Mesenchymal stem cell (in vitro differentiated cells and primary cell): ENCODE measurements around the gene NEUROD4.

Experiments used
- DNase-seq: peaks from one replicate; pipeline ENCODE4 v3.0.0-alpha.2; 2013
- H2AFZ ChIP-seq: one replicate; pipeline ENCODE4 v1.6.1; 2013; ENCODE audit warnings: low read depth, mild to moderate bottlenecking, control low read depth, inconsistent platforms, low read length, moderate library complexity
- H2AK5ac ChIP-seq: 2 replicates; pipeline ENCODE4 v1.6.1; 2013; ENCODE audit warnings: low read length, moderate library complexity, mild to moderate bottlenecking, inconsistent platforms; ENCODE audit not compliant: severe bottlenecking
- H2BK120ac ChIP-seq: one replicate; pipeline ENCODE4 v1.6.1; 2013; ENCODE audit warnings: low read depth, mild to moderate bottlenecking, inconsistent platforms, low read length, moderate library complexity
- H2BK12ac ChIP-seq, 2 experiments: one replicate each; pipeline ENCODE4 v1.6.1; 2013; ENCODE audit warnings: inconsistent platforms in 2 of 2, low read length in 2 of 2, mild to moderate bottlenecking in 2 of 2, moderate library complexity in 2 of 2, control low read depth in 1 of 2
- H2BK15ac ChIP-seq: one replicate; pipeline ENCODE4 v1.6.1; 2013; ENCODE audit warnings: mild to moderate bottlenecking, low read depth, inconsistent platforms; ENCODE audit not compliant: poor library complexity, severe bottlenecking
- H2BK5ac ChIP-seq: 2 replicates; pipeline ENCODE4 v1.6.1; 2013; ENCODE audit warnings: low read depth, mild to moderate bottlenecking, low read length, control low read depth, inconsistent platforms; ENCODE audit not compliant: poor library complexity, severe bottlenecking
- H3K14ac ChIP-seq, 2 experiments: one replicate each; pipeline ENCODE4 v1.6.1; 2013; ENCODE audit warnings: inconsistent platforms in 2 of 2, low read length in 2 of 2, control low read depth in 1 of 2, mild to moderate bottlenecking in 1 of 2, moderate library complexity in 1 of 2
- H3K18ac ChIP-seq, 2 experiments: one replicate each; pipeline ENCODE4 v1.6.1; 2013; ENCODE audit warnings: inconsistent platforms in 2 of 2, low read length in 2 of 2, control low read depth in 1 of 2, low read depth in 1 of 2, mild to moderate bottlenecking in 1 of 2
- H3K23ac ChIP-seq, 2 experiments: one replicate each; pipeline ENCODE4 v1.6.1; 2013; ENCODE audit warnings: inconsistent platforms in 2 of 2, low read length in 2 of 2, mild to moderate bottlenecking in 2 of 2, moderate library complexity in 2 of 2, control low read depth in 1 of 2
- H3K27ac ChIP-seq: 2 replicates; pipeline ENCODE4 v1.5.1; 2013; ENCODE audit warnings: mild to moderate bottlenecking, moderate library complexity, low read length, control low read depth, inconsistent platforms; ENCODE audit not compliant: poor library complexity, severe bottlenecking
- H3K27me3 ChIP-seq, 2 experiments: 2 replicates each; pipeline versions ENCODE4 v1.6.1 to v1.7.0; 2013; ENCODE audit warnings: low read length in 2 of 2, mild to moderate bottlenecking in 2 of 2, moderate library complexity in 2 of 2, control low read depth in 1 of 2, inconsistent platforms in 1 of 2; ENCODE audit not compliant: control insufficient read depth in 1 of 2, insufficient read depth in 1 of 2
- H3K36me3 ChIP-seq, 2 experiments: 2 replicates each; pipeline versions ENCODE4 v1.6.1 to v1.7.0; 2013; ENCODE audit warnings: low read length in 2 of 2, control low read depth in 1 of 2, inconsistent platforms in 1 of 2, low read depth in 1 of 2, mild to moderate bottlenecking in 1 of 2; ENCODE audit not compliant: insufficient read depth in 2 of 2, control insufficient read depth in 1 of 2
- H3K4ac ChIP-seq, 2 experiments: one replicate each; pipeline ENCODE4 v1.6.1; 2013; ENCODE audit warnings: inconsistent platforms in 2 of 2, low read length in 2 of 2, mild to moderate bottlenecking in 2 of 2, moderate library complexity in 2 of 2, control low read depth in 1 of 2, low read depth in 1 of 2
- H3K4me1 ChIP-seq: 2 replicates; pipeline ENCODE4 v1.6.1; 2013; ENCODE audit warnings: low read depth, low read length, control low read depth; ENCODE audit not compliant: control insufficient read depth, insufficient read depth
- H3K4me2 ChIP-seq: 2 replicates; pipeline ENCODE4 v1.6.1; 2013; ENCODE audit warnings: low read length, mild to moderate bottlenecking, inconsistent platforms; ENCODE audit not compliant: poor library complexity, severe bottlenecking
- H3K4me3 ChIP-seq, 2 experiments: 2 replicates each; pipeline versions ENCODE4 v1.5.1 to v1.7.0; 2013; ENCODE audit warnings: low read length in 2 of 2, mild to moderate bottlenecking in 2 of 2, control low read depth in 1 of 2, low read depth in 1 of 2; ENCODE audit not compliant: insufficient read depth in 1 of 2
- H3K79me1 ChIP-seq: replicated peaks from 2 replicates; pipeline ENCODE4 v1.6.1; 2013; ENCODE audit warnings: mild to moderate bottlenecking, control low read depth, low read length, inconsistent platforms; ENCODE audit not compliant: poor library complexity, severe bottlenecking
- H3K9ac ChIP-seq: 2 replicates; pipeline ENCODE4 v1.7.0; 2013; ENCODE audit warnings: mild to moderate bottlenecking, low read length, moderate library complexity
- H3K9me3 ChIP-seq: 2 replicates; pipeline ENCODE4 v1.7.0; 2013; ENCODE audit warnings: mild to moderate bottlenecking, low read length; ENCODE audit not compliant: control insufficient read depth
- H4K8ac ChIP-seq: one replicate; pipeline ENCODE4 v1.6.1; 2013; ENCODE audit warnings: inconsistent platforms, mild to moderate bottlenecking, low read length, moderate library complexity
- H4K91ac ChIP-seq: one replicate; pipeline ENCODE4 v1.6.1; 2013; ENCODE audit warnings: mild to moderate bottlenecking, low read length, inconsistent platforms
- WGBS: methylation state at CpG from one replicate; pipeline ENCODE4 v1.1.7; 2013; ENCODE audit warnings: mixed read lengths; 5-methylcytosine and 5-hydroxymethylcytosine counted together

NEUROD4 gene

DNA sequence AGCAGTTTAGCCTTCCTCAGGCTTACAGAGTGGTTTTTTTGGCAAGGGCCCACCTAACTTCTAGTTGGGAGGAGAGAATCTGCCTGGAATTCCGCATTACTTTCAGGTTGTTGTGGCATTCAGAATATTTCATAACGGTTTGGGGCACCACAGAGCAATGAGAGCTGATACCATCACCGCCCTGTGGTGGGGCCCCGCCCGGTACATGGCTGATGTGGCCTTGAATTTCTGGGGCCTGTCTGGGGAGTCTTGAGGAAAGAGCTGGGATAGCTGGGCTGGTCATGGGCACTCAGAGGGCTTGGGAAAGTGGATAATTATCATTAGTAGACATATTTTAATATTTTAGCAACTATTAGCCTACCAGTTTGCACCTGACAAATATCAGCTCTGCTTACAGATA is 39.4 kb upstream of the NEUROD4 start:
- Histone ChIP-seq H2BK15ac (no peak overlapping the region), H3K14ac (no peak overlapping the region), H3K4me2 (no peak overlapping the region), H2BK5ac (no peak overlapping the region), H3K4ac (no peak overlapping the region), H3K36me3 (no peaks in the 10 kb centered on the region), H2AFZ (no peak overlapping the region), H3K23ac (no peak overlapping the region), H3K18ac (no peak overlapping the region), H2AK5ac (no peak overlapping the region), H4K8ac (no peak overlapping the region), H2BK12ac (no peak overlapping the region), H2BK120ac (no peak overlapping the region), H3K9ac (no peak overlapping the region), H3K4me1 (peaks cover 2% of the 10 kb centered on the region), H3K9me3 (no peaks in the 10 kb centered on the region), H3K4me3 (no peak overlapping the region), H4K91ac (no peak overlapping the region), H3K27me3 (peaks cover 4 to 26% of the 10 kb centered on the region in 2 experiments), H3K27ac (no peak overlapping the region), H3K79me1 (no peaks in the 10 kb centered on the region)
- 79% methylated on average over 5 of the region's 5 CpGs for WGBS
- no peak for DNase-seq

DNA sequence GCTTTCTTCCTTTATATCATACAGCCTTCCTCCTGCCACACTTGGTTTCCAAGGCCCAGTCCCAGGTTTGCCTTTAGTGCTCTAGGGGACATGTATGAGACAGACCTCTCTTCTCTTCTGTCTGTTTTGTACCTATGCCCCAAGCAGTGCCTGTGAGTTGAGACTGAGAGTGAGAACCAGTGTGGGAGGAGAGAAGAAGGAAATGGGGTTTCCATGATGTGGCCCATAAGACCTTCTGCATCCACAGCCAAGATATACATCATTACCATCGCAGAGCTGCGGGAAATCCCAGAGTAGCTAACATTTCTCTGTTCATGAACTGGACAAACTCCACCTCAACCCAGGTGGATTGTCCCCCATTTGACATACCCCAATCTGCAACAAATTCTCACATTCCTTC is 38.0 kb upstream of the NEUROD4 start:
- Histone ChIP-seq H2AFZ (no peak overlapping the region), H3K18ac (no peak overlapping the region), H4K8ac (no peak overlapping the region), H3K4me3 (no peak overlapping the region), H2BK120ac (no peak overlapping the region), H3K14ac (no peak overlapping the region), H3K9ac (no peak overlapping the region), H3K4me1 (peaks cover under 1% of the 10 kb centered on the region), H3K4ac (no peak overlapping the region), H3K79me1 (no peaks in the 10 kb centered on the region), H3K27me3 (peaks cover 4 to 26% of the 10 kb centered on the region in 2 experiments), H2BK5ac (no peak overlapping the region), H2BK12ac (no peak overlapping the region), H2BK15ac (no peak overlapping the region), H3K27ac (no peak overlapping the region), H2AK5ac (no peak overlapping the region), H3K36me3 (no peaks in the 10 kb centered on the region), H3K4me2 (no peak overlapping the region), H3K9me3 (no peaks in the 10 kb centered on the region), H3K23ac (no peak overlapping the region), H4K91ac (no peak overlapping the region)
- 93% methylated on average over 2 of the region's 2 CpGs for WGBS
- DNase-seq, result no peak

DNA sequence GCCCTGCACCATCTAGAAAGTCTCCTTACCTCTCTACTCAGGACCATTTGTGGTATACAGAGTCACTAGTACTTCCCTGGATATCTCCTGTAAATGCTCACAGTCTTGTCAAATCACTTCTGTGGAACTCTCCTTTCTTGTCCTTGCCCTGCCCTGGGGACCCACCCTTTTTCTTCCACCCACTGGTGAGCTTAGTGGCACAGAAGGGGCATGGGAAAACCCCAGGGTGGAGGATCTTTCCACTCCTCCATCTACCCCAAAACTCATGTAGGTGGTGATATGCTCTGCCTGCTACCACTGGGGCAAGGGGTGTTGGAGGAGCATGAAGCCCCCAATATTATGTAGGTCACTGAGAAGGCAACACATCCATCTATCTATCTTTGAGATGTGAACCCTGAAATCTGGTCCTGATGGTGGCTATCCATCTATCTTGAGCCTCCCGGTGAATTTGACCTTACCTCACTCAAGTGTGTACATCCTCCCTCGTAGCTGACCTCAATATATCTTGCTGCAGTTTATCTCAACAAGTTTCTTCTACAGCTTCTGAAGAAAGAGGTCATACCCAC is 36.2 kb upstream of the NEUROD4 start:
- H4K91ac ChIP-seq, result no peak overlapping the region
- no peak overlapping the region for H3K4me3 ChIP-seq
- H2BK12ac ChIP-seq, result no peak overlapping the region
- no peak overlapping the region for H3K27ac ChIP-seq
- no peak for DNase-seq
- no peak overlapping the region for H2AFZ ChIP-seq
- no peak overlapping the region for H2BK120ac ChIP-seq
- H3K23ac ChIP-seq, result no peak overlapping the region
- H2AK5ac ChIP-seq, result no peak overlapping the region
- peaks cover 4 to 26% of the 10 kb centered on the region in 2 experiments for H3K27me3 ChIP-seq
- H3K36me3 ChIP-seq, result no peaks in the 10 kb centered on the region
- peaks cover 2% of the 10 kb centered on the region for H3K4me1 ChIP-seq
- H3K4ac ChIP-seq, result no peak overlapping the region
- 84% methylated on average over 2 of the region's 2 CpGs for WGBS
- H2BK5ac ChIP-seq, result no peak overlapping the region
- H3K14ac ChIP-seq, result no peak overlapping the region
- H2BK15ac ChIP-seq, result no peak overlapping the region
- no peak overlapping the region for H3K4me2 ChIP-seq
- no peak overlapping the region for H3K9ac ChIP-seq
- no peaks in the 10 kb centered on the region for H3K9me3 ChIP-seq
- H3K79me1 ChIP-seq, result no peaks in the 10 kb centered on the region
- no peak overlapping the region for H3K18ac ChIP-seq
- H4K8ac ChIP-seq, result no peak overlapping the region

DNA sequence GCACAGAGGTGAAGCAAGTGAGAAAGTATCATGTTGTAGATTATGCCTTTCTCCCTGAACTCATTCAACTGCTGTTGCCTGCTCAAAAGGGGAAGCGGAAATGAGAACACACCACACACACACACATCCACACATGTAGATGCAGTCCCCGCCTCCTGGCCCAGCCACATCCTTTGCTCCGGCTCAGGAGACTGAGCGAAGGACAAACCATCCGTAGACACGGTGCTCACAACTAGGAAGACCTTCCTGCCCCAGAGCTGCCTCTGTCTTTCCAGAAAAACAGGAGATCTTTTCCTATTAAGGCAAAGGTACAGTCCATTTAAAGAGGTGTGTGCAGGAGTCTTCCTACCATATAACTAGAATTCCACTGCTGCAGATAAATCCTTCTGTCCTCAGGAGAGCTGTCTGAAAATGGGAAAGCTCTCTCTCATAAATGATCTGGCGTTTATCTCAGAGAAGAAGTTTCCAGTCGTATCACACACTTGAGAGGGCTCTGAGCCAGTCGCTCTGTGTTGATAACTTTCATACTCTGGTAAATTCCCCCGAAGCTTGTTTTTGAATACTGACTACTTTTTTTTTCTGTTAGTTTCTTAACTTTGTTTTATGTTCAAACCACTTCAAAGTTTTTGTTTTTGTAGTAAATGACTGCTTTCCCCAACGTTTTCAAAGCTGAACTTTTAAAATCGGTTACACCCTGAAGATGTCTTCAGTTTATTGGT is 35.0 kb upstream of the NEUROD4 start, which contains the start of gene TESPA1:
Gene TESPA1, minus strand, starts transcription at position 105 of the 719 bp plus-strand sequence. CDS start 10,200 bp downstream, outside the sequence.
- H3K4me2 ChIP-seq, result no peak within 1 kb of the TSS
- no peak within 1 kb of the TSS for H4K8ac ChIP-seq
- no peaks in the 10 kb centered on the region for H3K36me3 ChIP-seq
- H3K4me1 ChIP-seq, result peaks cover 2% of the 10 kb centered on the region
- H2AFZ ChIP-seq, result no peak within 1 kb of the TSS
- peaks cover 4 to 29% of the 10 kb centered on the region in 2 experiments for H3K27me3 ChIP-seq
- no peak within 1 kb of the TSS for H3K4me3 ChIP-seq
- 72% methylated on average over 5 of the region's 12 CpGs for WGBS
- no peak within 1 kb of the TSS for H2BK5ac ChIP-seq
- no peak within 1 kb of the TSS for H3K9ac ChIP-seq
- H3K23ac ChIP-seq, result no peak within 1 kb of the TSS
- no peak within 1 kb of the TSS for H3K14ac ChIP-seq
- H2BK15ac ChIP-seq, result no peak within 1 kb of the TSS
- DNase-seq, result no peak
- H4K91ac ChIP-seq, result no peak within 1 kb of the TSS
- no peak within 1 kb of the TSS for H2BK12ac ChIP-seq
- no peak within 1 kb of the TSS for H3K18ac ChIP-seq
- H3K9me3 ChIP-seq, result no peaks in the 10 kb centered on the region
- no peak within 1 kb of the TSS for H2BK120ac ChIP-seq
- H3K27ac ChIP-seq, result no peak within 1 kb of the TSS
- no peak within 1 kb of the TSS for H3K4ac ChIP-seq
- no peak within 1 kb of the TSS for H2AK5ac ChIP-seq
- H3K79me1 ChIP-seq, result no peaks in the 10 kb centered on the region
